Activated naive CD8-positive, alpha-beta T cell treated with anti-CD3 and anti-CD28 coated beads, Interleukin-2, amount 50 U/mL, for 24 hours (primary cell): ENCODE data around the gene NAA80.
"Not testable (repeated sequence)": the region's sequence is repeated elsewhere in the genome, so short reads cannot be mapped to it uniquely, and the experiment has no call there.

ENCODE experiments used
- ATAC-seq: fragments of 150-1000 bp; cut with Tn5 transposase; one replicate; pipeline ENCODE4 v1.10.0; 2021
- DNase-seq: peaks from one replicate; pipeline ENCODE4 v3.0.0; 2021
- H3K27ac Mint-ChIP-seq: one replicate; pipeline ENCODE4 v1.8.0; 2021; ENCODE audit warnings: mild to moderate bottlenecking, mixed read lengths
- H3K27me3 Mint-ChIP-seq: one replicate; pipeline ENCODE4 v1.8.0; 2021; ENCODE audit warnings: mixed read lengths
- H3K36me3 Mint-ChIP-seq: one replicate; pipeline ENCODE4 v1.8.0; 2021; ENCODE audit warnings: low read depth, mixed read lengths
- H3K4me1 Mint-ChIP-seq: one replicate; pipeline ENCODE4 v1.8.0; 2021; ENCODE audit warnings: mixed read lengths
- H3K4me3 Mint-ChIP-seq: one replicate; pipeline ENCODE4 v1.8.0; 2021; ENCODE audit warnings: mild to moderate bottlenecking, moderate library complexity, mixed read lengths
- H3K9me3 Mint-ChIP-seq: one replicate; pipeline ENCODE4 v1.8.0; 2021; ENCODE audit warnings: mixed read lengths

Gene NAA80

GRCh38 chr3:50275996-50276761 is 23.0 kb downstream of the NAA80 start:
- Mint-ChIP-seq H3K4me3 (peak overlapping the region; percentile 4), H3K9me3 (no peaks in the 10 kb centered on the region), H3K27ac (no peak overlapping the region), H3K36me3 (no peaks in the 10 kb centered on the region), H3K4me1 (peaks cover 30% of the 10 kb centered on the region), H3K27me3 (peaks cover 38% of the 10 kb centered on the region)
- ATAC-seq (no peak), DNase-seq (peak; percentile 27)

GRCh38 chr3:50275141-50275995 is 23.8 kb downstream of the NAA80 start:
- H3K27me3 Mint-ChIP-seq: peaks cover 38% of the 10 kb centered on the region
- H3K4me1 Mint-ChIP-seq: peaks cover 30% of the 10 kb centered on the region
- DNase-seq: no peak

GRCh38 chr3:50274371-50275104 is 24.7 kb downstream of the NAA80 start:
- H3K36me3 Mint-ChIP-seq: no peaks in the 10 kb centered on the region
- H3K27me3 Mint-ChIP-seq: peaks cover 38% of the 10 kb centered on the region
- DNase-seq: peak; percentile 82
- no peak overlapping the region for H3K27ac Mint-ChIP-seq
- ATAC-seq: peak; percentile 35
- H3K4me1 Mint-ChIP-seq: peaks cover 30% of the 10 kb centered on the region
- no peaks in the 10 kb centered on the region for H3K9me3 Mint-ChIP-seq
- no peak overlapping the region for H3K4me3 Mint-ChIP-seq

More at GRCh38 chr3:50275141-50275995, 23.8 kb downstream of the NAA80 start:
- no peaks in the 10 kb centered on the region for H3K9me3 Mint-ChIP-seq
- no peak for ATAC-seq
- no peak overlapping the region for H3K27ac Mint-ChIP-seq
- no peaks in the 10 kb centered on the region for H3K36me3 Mint-ChIP-seq
- no peak overlapping the region for H3K4me3 Mint-ChIP-seq

- H3K9me3 Mint-ChIP-seq: no peaks in the 10 kb centered on the region
- peaks cover 30% of the 10 kb centered on the region for H3K4me1 Mint-ChIP-seq
- peaks cover 42% of the 10 kb centered on the region for H3K27me3 Mint-ChIP-seq
- H3K4me3 Mint-ChIP-seq: no peak overlapping the region
- no peak overlapping the region for H3K27ac Mint-ChIP-seq
- H3K36me3 Mint-ChIP-seq: no peaks in the 10 kb centered on the region
- DNase-seq: no peak
- no peak for ATAC-seq
Measured at GRCh38 chr3:50273689-50274065, 25.5 kb downstream of the NAA80 start.

- ATAC-seq (peak; percentile 85), DNase-seq (peak; percentile 97)
- no peaks in the 10 kb centered on the region for H3K9me3 Mint-ChIP-seq
- H3K4me3 Mint-ChIP-seq: peak overlapping the region; percentile 48
- H3K27ac Mint-ChIP-seq: no peak overlapping the region
- peaks cover 46% of the 10 kb centered on the region for H3K27me3 Mint-ChIP-seq
- peaks cover 30% of the 10 kb centered on the region for H3K4me1 Mint-ChIP-seq
- H3K36me3 Mint-ChIP-seq: no peaks in the 10 kb centered on the region
Measured at GRCh38 chr3:50272911-50273688, 26.1 kb downstream of the NAA80 start.

- Mint-ChIP-seq H3K27me3 (peaks cover 45% of the 10 kb centered on the region), H3K4me1 (peaks cover 30% of the 10 kb centered on the region)
- not testable (repeated sequence) for DNase-seq, ATAC-seq, H3K27ac Mint-ChIP-seq, H3K36me3 Mint-ChIP-seq, H3K9me3 Mint-ChIP-seq, H3K4me3 Mint-ChIP-seq
Measured at GRCh38 chr3:50272538-50272910, 26.7 kb downstream of the NAA80 start.

- H3K27me3 Mint-ChIP-seq: peaks cover 47% of the 10 kb centered on the region
Measured at GRCh38 chr3:50271314-50271936, 27.8 kb downstream of the NAA80 start.

GRCh38 chr3:50270422-50271224 is 28.6 kb downstream of the NAA80 start:
- DNase-seq: no peak
- H3K36me3 Mint-ChIP-seq: no peaks in the 10 kb centered on the region
- H3K27me3 Mint-ChIP-seq: peaks cover 44% of the 10 kb centered on the region
- H3K9me3 Mint-ChIP-seq: no peaks in the 10 kb centered on the region
- ATAC-seq: no peak
- H3K4me1 Mint-ChIP-seq: peaks cover 25% of the 10 kb centered on the region
- H3K4me3 Mint-ChIP-seq: no peak overlapping the region
- H3K27ac Mint-ChIP-seq: no peak overlapping the region

More at GRCh38 chr3:50271314-50271936, 27.8 kb downstream of the NAA80 start:
- no peak for ATAC-seq
- no peak overlapping the region for H3K27ac Mint-ChIP-seq
- no peaks in the 10 kb centered on the region for H3K36me3 Mint-ChIP-seq
- H3K4me3 Mint-ChIP-seq: no peak overlapping the region
- H3K9me3 Mint-ChIP-seq: no peaks in the 10 kb centered on the region
- DNase-seq: no peak
- H3K4me1 Mint-ChIP-seq: peaks cover 30% of the 10 kb centered on the region

GRCh38 chr3:50269977-50270413 is 29.2 kb downstream of the NAA80 start:
- Mint-ChIP-seq H3K36me3 (no peaks in the 10 kb centered on the region), H3K4me1 (peaks cover 19% of the 10 kb centered on the region), H3K4me3 (no peak overlapping the region), H3K9me3 (no peaks in the 10 kb centered on the region), H3K27ac (no peak overlapping the region), H3K27me3 (peaks cover 38% of the 10 kb centered on the region)
- ATAC-seq (no peak), DNase-seq (no peak)

GRCh38 chr3:50269460-50269859 is 29.7 kb downstream of the NAA80 start:
- no peak overlapping the region for H3K27ac Mint-ChIP-seq
- DNase-seq: no peak
- H3K27me3 Mint-ChIP-seq: peaks cover 35% of the 10 kb centered on the region
- no peaks in the 10 kb centered on the region for H3K36me3 Mint-ChIP-seq
- no peak overlapping the region for H3K4me3 Mint-ChIP-seq
- H3K4me1 Mint-ChIP-seq: peaks cover 15% of the 10 kb centered on the region
- ATAC-seq: no peak
- no peaks in the 10 kb centered on the region for H3K9me3 Mint-ChIP-seq

GRCh38 chr3:50268703-50269451 is 30.3 kb downstream of the NAA80 start, which contains the start of gene SEMA3B:
Gene SEMA3B, plus strand, starts transcription at chr3:50269147. Its CDS starts 94 bp downstream, at chr3:50269241.
- no peaks in the 10 kb centered on the region for H3K36me3 Mint-ChIP-seq
- no peak within 1 kb of the TSS for H3K27ac Mint-ChIP-seq
- ATAC-seq (no peak), DNase-seq (no peak)
- no peaks in the 10 kb centered on the region for H3K9me3 Mint-ChIP-seq
- H3K4me1 Mint-ChIP-seq: peaks cover 10% of the 10 kb centered on the region
- peaks cover 29% of the 10 kb centered on the region for H3K27me3 Mint-ChIP-seq
- H3K4me3 Mint-ChIP-seq: no peak within 1 kb of the TSS

- no peak overlapping the region for H3K27ac Mint-ChIP-seq
- no peaks in the 10 kb centered on the region for H3K36me3 Mint-ChIP-seq
- ATAC-seq (no peak), DNase-seq (no peak)
- no peak overlapping the region for H3K4me3 Mint-ChIP-seq
- no peaks in the 10 kb centered on the region for H3K9me3 Mint-ChIP-seq
- H3K27me3 Mint-ChIP-seq: peaks cover 28% of the 10 kb centered on the region
- peaks cover 10% of the 10 kb centered on the region for H3K4me1 Mint-ChIP-seq
Measured at GRCh38 chr3:50268276-50268675, 30.9 kb downstream of the NAA80 start.
